NCI-H524 (cell line): ENCODE results near the gene RYR3.
"Not testable (repeated sequence)": the region's sequence is repeated elsewhere in the genome, so short reads cannot be mapped to it uniquely, and the experiment has no call there.

Experiments used
- DNase-seq, 2 experiments: peaks; one replicate each; lab custom pipeline; 2025; lab: John Stamatoyannopoulos, UW

RYR3 gene

DNA sequence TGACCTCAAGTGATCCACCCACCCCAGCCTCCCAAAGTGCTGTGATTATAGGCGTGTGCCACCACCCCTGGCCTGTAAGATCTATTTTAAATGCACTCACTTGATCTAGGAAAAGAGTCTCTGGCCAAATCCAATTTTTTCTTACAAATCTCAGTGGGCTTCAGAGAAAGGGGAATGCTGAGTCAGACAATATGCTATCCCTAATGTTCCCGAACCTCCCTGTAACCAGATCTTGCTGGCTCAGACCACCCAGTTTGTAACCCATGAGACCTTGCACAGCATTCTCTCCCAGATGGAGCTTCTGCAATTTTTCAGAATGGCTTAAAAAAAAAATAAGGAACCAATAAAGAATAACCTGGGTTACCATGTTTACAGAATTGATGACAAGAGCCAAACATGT is 205.8 kb downstream of the RYR3 start:
- no peak for DNase-seq

GRCh38 chr15:33517944-33518343 is 207.2 kb downstream of the RYR3 start:
- no peak for DNase-seq

- DNase-seq: no peak
Measured at GRCh38 chr15:33518421-33518820, 207.7 kb downstream of the RYR3 start.

- no peak for DNase-seq
Measured at GRCh38 chr15:33524274-33524673, 213.5 kb downstream of the RYR3 start.

GRCh38 chr15:33526532-33526931 is 215.8 kb downstream of the RYR3 start:
- DNase-seq: no peak

DNA sequence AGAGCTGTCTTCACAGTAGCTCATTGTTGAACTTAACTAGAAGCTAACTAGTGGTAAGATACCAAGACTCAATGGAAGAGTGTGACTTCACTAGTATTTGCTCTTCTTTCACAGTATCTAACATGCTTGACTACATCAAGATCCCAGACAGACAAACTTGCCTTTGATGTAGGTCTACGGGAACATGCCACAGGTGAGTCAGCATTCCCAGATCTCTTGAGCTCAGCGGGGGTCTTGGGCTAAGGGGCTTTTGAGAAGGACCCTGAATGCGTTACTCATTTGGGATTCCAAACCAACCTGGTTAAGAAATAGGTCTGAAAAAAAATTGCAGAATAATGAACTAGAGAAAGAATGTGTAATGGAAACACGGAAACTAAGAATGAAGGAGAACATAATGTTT is 222.4 kb downstream of the RYR3 start:
- DNase-seq: no peak

GRCh38 chr15:33534642-33535041 is 223.9 kb downstream of the RYR3 start:
- DNase-seq: no peak

DNA sequence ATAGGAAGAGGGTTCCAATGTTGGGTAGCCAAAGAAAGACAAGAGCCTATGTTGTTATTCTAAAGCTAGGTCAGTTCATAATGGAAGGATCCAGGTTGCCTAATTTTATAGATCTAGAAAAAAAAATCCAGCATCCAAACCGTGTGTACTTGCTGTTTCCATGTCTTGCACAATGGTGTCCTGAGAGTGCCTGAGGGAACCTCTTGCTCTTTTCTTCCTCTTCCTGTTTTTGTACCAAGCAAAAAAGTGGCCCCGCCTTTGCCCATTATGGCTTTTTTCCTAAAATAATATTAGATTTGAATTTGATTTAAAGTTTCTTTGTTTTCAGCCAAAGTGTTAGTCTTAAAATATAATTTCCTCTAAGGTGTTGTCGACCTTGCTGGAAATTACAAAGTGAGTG is 224.4 kb downstream of the RYR3 start:
- DNase-seq: no peak

DNA sequence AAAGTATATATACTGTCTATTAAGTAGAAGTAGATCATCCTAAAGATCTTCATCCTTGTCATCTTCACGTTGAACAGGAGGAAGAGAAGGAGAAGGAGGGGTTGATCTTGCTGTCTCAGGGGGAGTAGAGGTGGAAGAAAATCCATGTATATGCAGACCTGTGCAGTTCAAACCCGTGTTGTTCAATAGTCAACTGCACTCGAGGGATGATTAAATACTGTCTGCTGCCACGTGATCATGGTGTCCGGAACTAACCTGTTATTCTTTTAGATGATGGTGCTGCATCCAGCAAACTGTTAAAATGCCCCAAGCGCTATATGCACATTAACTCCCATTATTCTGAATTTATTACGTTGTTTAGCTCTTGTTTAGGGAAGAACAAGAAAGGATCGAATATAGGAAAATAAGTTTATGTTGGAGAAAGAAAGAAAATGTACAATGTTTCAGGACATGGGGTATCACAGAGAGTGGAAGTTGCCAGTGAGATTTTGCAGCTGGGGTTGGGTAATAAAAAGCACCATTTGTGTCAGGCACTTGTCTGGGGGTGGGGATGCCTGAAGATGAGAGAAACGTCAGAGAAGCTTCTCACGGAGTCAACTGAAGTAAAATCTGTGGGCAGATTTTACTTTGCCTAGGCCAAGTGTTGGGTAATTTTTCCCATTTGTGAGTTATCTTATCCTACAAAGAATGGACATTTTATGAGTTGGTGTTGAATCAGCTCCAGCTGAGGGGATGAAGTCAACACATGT is 229.2 kb downstream of the RYR3 start:
- DNase-seq: no peak

- DNase-seq: no peak
Measured at GRCh38 chr15:33543957-33544356, 233.2 kb downstream of the RYR3 start.

GRCh38 chr15:33545866-33546265 is 235.1 kb downstream of the RYR3 start:
- no peak for DNase-seq

DNA sequence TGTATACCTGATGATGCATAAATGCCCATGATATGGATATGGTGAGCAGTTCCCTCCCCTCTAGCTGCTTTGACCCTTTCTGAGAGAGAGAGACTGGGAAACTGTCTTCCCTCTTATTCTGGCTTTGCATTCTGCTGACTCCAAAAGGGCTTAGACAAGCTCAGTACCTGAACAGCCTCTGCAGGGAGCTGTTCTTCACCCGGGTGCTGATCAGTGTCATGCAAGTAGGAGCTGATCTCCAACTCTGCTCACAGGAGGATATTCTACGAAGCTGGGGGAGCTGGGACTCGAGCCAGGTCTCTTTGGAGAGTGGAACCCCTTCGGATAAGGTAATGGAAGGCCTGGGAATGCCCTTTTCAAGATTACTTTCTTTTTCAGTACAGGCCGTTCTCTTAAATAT is 237.1 kb downstream of the RYR3 start:
- no peak for DNase-seq

DNA sequence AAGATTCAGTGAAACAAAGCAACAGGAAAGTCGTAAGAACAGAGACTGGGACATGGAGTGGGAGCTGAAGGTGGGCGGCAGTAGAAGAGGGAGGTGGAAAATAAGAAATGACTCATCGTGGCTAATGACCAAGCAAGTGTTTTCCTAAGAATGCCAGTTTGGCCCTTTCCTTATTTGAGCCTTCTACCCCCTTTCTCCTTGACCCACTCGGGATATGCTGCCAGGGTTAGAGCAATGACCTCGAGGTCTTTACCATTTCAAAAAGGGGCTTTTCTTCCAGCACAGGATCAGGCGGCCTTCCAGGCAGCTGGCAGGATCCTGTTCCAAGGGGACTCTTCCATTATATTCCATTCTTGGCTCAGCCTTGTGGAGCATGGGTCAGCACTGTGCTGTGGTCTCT is 241.1 kb downstream of the RYR3 start:
- DNase-seq: no peak

DNA sequence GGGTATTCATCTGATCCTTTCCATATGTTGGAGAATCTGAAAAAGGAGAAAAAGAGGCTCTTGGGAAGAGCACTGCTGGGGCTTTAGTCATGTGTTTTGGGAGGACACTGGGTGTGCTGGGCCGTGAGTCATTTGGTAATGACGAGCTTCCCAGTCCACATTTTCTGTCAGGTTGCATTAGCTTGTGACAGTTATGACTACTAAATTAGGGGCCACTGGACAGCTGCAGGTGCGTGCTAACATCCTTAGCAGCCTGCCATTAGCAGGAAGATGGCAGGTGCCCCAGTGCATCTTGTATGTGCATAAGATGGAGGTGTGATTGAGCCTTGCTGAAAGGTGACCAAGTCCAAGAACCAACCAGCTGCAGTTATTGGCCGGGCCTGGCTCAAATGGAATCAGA is 242.4 kb downstream of the RYR3 start:
- no peak for DNase-seq

DNA sequence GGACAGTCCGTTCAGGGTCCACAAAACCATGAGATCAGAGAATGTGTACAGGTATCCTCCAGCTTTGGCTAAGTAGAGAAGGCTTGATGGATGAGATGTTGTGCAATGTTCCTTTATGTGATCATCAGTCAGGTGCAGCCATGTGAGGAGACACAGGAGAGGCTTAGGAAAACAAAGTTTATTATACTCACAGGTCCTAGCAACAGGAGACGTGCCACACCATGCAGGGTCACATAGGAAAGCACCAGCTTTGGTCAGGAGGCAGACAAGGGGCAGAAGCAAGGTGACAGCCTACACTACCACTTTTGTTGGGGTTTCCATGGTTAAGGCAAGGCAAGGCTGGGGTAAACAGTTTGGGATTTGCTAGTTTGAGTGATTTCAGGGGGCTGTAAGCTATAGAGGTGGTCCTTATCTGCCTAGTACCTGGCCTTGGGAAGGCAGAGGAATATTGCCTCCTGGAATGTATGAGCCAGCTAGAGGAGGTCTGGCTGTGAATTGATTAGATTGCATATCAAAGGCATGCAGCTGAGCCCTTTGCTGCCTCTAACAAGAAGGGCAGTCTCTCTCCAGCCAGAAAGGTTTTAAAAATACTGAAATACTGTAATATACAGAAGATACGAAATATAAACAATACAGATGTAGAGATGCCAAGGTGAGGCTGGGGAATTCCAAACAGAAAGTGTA is 248.6 kb downstream of the RYR3 start:
- no peak for DNase-seq

GRCh38 chr15:33561407-33561806 is 250.6 kb downstream of the RYR3 start:
- no peak for DNase-seq

GRCh38 chr15:33561967-33562366 is 251.2 kb downstream of the RYR3 start:
- no peak for DNase-seq

GRCh38 chr15:33565094-33565493 is 254.3 kb downstream of the RYR3 start:
- no peak for DNase-seq

DNA sequence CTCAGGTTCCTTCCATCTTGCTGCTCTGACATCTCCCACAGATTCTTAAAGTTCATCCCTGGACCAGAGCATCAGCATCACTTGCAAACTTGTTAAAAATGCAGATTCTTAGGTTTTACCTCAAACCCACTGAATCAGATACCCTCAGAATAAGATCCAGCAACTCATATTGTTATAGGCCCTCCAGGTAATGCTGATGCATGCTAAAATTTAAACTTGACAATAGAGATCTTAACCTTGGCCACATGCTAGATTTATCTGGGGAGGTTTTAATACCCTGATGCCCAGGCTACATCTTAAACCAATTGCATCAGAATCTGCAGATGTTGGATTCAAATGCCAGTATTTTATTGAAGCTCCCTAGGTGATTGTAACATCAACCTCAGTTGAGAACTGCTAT is 256.9 kb downstream of the RYR3 start:
- DNase-seq: no peak

- no peak for DNase-seq
Measured at GRCh38 chr15:33569036-33569435, 258.3 kb downstream of the RYR3 start.

- DNase-seq: not testable (repeated sequence)
Measured at GRCh38 chr15:33577911-33578310, 267.1 kb downstream of the RYR3 start.

- no peak for DNase-seq
Measured at GRCh38 chr15:33580526-33580925, 269.8 kb downstream of the RYR3 start.

DNA sequence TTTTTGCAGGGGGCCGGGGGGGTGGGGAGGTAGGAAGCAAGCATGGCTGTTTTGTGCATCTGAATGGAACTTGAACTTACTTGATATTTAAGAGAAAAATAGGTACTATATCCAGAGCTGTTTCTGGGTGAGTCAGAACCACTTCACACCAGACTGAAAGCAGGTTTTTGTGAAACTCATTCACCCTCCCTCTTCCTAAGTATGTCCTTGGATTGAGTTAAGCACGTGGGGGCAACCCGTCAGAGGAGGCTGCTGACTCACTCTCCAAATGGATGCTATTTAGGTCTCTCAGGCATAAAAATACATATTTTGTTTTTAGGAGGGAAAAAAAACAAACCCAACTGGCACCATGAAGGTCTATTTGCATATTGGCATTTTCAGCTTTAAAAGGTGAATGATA is 270.3 kb downstream of the RYR3 start:
- peak in 1 of 2 experiments; percentile 13 for DNase-seq

GRCh38 chr15:33584797-33585196 is 274.0 kb downstream of the RYR3 start:
- DNase-seq: peak in 1 of 2 experiments; percentile 40
